Measurements from ENCODE around the gene NAA16. TPM values are rescaled to one million over a fixed set of nuclear protein-coding genes. Genes with fewer than 3 reads are reported as not detected.

Gene NAA16
- total RNA-seq, 1 donor, result 8.3 TPM

DNA sequence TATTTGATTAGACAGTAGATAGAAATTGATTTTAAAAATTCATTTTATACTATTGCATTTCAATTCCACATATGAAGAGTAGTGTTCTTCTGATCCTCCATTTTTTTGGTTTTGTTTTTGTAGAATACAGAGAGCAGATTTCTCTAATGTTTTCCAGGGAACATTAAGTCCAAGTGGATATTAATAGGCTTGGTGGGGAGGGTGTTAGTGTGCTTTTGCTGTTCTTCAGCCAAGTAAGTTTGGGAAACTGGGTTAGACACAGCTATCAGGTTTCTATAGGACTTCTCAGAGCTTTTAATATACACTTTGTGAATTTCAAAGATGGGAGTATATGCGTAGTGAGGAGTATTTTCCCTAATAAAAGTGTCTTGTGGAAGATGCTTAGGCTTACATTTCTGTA is 21.8 kb downstream of the NAA16 start:
- H3K79me2 ChIP-seq (ENCODE audit: insufficient read depth, low read length), result no peaks in the 10 kb centered on the region
- H3K4me1 ChIP-seq (ENCODE audit: insufficient read depth, low read length), result no peaks in the 10 kb centered on the region
- no peaks in the 10 kb centered on the region for H3K9me3 ChIP-seq (ENCODE audit: low read depth, low read length)
- H3K4me2 ChIP-seq (ENCODE audit: insufficient read depth, low read length), result no peak overlapping the region
- H3K4me3 ChIP-seq (ENCODE audit: insufficient read depth, low read length), result no peak overlapping the region
- no peaks in the 10 kb centered on the region for H3K27me3 ChIP-seq (ENCODE audit: insufficient read depth, low read length)
- TF ChIP-seq, protein P1, sequence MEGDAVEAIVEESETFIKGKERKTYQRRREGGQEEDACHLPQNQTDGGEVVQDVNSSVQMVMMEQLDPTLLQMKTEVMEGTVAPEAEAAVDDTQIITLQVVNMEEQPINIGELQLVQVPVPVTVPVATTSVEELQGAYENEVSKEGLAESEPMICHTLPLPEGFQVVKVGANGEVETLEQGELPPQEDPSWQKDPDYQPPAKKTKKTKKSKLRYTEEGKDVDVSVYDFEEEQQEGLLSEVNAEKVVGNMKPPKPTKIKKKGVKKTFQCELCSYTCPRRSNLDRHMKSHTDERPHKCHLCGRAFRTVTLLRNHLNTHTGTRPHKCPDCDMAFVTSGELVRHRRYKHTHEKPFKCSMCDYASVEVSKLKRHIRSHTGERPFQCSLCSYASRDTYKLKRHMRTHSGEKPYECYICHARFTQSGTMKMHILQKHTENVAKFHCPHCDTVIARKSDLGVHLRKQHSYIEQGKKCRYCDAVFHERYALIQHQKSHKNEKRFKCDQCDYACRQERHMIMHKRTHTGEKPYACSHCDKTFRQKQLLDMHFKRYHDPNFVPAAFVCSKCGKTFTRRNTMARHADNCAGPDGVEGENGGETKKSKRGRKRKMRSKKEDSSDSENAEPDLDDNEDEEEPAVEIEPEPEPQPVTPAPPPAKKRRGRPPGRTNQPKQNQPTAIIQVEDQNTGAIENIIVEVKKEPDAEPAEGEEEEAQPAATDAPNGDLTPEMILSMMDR (IDR thresholded peaks at IDR 0.05; ENCODE audit: extremely low read depth, low read depth, low read length), result no peak
- H3K36me3 ChIP-seq (ENCODE audit: insufficient read depth, low read length), result no peaks in the 10 kb centered on the region
- no peak overlapping the region for H3K27ac ChIP-seq (ENCODE audit: low read depth, low read length)
- no peak for DNase-seq (ENCODE audit: insufficient read length, low spot score, missing footprints)
- no peak overlapping the region for H2AFZ ChIP-seq (ENCODE audit: low read length)
- H4K20me1 ChIP-seq (ENCODE audit: insufficient read depth, low read length), result no peaks in the 10 kb centered on the region

DNA sequence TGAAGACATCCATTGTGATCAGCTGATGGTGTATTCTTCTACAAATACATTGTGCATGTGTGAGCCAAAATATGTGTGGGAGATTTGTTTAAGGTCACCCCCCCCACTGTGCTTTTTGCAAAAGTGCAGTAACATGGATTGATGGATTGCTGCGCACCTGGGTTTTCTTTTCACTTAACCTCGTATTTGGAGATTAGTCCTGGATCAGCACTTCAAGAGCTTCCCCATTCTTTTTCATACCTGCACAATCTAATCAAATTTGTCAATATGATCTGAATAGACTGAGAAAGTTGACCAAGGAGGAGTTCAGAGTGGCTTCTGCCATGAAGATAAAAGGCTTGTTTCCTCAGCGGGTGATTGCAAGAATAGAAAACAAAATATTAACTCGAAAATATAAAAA is 23.7 kb downstream of the NAA16 start:
- no peaks in the 10 kb centered on the region for H3K79me2 ChIP-seq (ENCODE audit: insufficient read depth, low read length)
- H4K20me1 ChIP-seq (ENCODE audit: insufficient read depth, low read length), result no peaks in the 10 kb centered on the region
- TF ChIP-seq, protein P1 (IDR thresholded peaks at IDR 0.05; ENCODE audit: extremely low read depth, low read depth, low read length), result no peak

DNA sequence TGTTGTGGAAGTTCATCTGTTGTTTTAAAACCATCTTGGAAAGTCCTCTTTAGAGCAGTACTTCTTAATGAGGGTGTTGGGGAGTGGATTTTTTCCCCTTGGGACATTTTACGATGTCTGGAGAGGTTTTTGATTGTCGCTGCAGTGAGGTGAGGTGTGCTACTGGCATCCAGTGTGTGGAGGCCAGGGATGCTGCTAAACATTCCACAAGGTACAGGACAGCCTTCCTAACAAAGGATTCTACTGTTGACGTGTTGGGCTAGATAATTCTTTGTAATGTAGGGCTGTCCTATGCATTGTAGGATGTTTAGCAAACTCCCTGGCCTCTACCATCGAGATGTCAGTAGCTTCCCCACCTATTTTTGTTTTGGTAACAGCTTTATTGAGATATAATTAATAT is 33.3 kb downstream of the NAA16 start:
- Histone ChIP-seq H3K36me3 (ENCODE audit: insufficient read depth, low read length) (peaks cover 8% of the 10 kb centered on the region), H3K4me3 (ENCODE audit: insufficient read depth, low read length) (no peak overlapping the region), H3K4me1 (ENCODE audit: insufficient read depth, low read length) (no peaks in the 10 kb centered on the region), H2AFZ (ENCODE audit: low read length) (no peak overlapping the region), H4K20me1 (ENCODE audit: insufficient read depth, low read length) (no peaks in the 10 kb centered on the region), H3K4me2 (ENCODE audit: insufficient read depth, low read length) (no peak overlapping the region), H3K27me3 (ENCODE audit: insufficient read depth, low read length) (no peaks in the 10 kb centered on the region), H3K9me3 (ENCODE audit: low read depth, low read length) (no peaks in the 10 kb centered on the region), H3K79me2 (ENCODE audit: insufficient read depth, low read length) (peaks cover 5% of the 10 kb centered on the region), H3K27ac (ENCODE audit: low read depth, low read length) (no peak overlapping the region)
- TF ChIP-seq, protein P1 (IDR thresholded peaks at IDR 0.05; ENCODE audit: extremely low read depth, low read depth, low read length), result no peak
- no peak for DNase-seq (ENCODE audit: insufficient read length, low spot score, missing footprints)

More for the DNA sequence above, 23.7 kb downstream of the NAA16 start:
- Histone ChIP-seq H3K4me3 (ENCODE audit: insufficient read depth, low read length) (no peak overlapping the region), H3K27me3 (ENCODE audit: insufficient read depth, low read length) (no peaks in the 10 kb centered on the region), H2AFZ (ENCODE audit: low read length) (no peak overlapping the region), H3K4me2 (ENCODE audit: insufficient read depth, low read length) (no peak overlapping the region), H3K27ac (ENCODE audit: low read depth, low read length) (no peak overlapping the region), H3K36me3 (ENCODE audit: insufficient read depth, low read length) (peaks cover 5% of the 10 kb centered on the region), H3K9me3 (ENCODE audit: low read depth, low read length) (no peaks in the 10 kb centered on the region), H3K4me1 (ENCODE audit: insufficient read depth, low read length) (no peaks in the 10 kb centered on the region)
- no peak for DNase-seq (ENCODE audit: insufficient read length, low spot score, missing footprints)

GRCh38 chr13:41345165-41345913 is 34.3 kb downstream of the NAA16 start:
- H3K4me3 ChIP-seq (ENCODE audit: insufficient read depth, low read length), result no peak overlapping the region
- H3K27me3 ChIP-seq (ENCODE audit: insufficient read depth, low read length), result no peaks in the 10 kb centered on the region
- no peak overlapping the region for H3K27ac ChIP-seq (ENCODE audit: low read depth, low read length)
- DNase-seq (ENCODE audit: insufficient read length, low spot score, missing footprints), result no peak
- peaks cover 5% of the 10 kb centered on the region for H3K79me2 ChIP-seq (ENCODE audit: insufficient read depth, low read length)
- no peak overlapping the region for H3K4me2 ChIP-seq (ENCODE audit: insufficient read depth, low read length)
- no peaks in the 10 kb centered on the region for H3K4me1 ChIP-seq (ENCODE audit: insufficient read depth, low read length)
- TF ChIP-seq, protein P1 (IDR thresholded peaks at IDR 0.05; ENCODE audit: extremely low read depth, low read depth, low read length), result no peak
- H4K20me1 ChIP-seq (ENCODE audit: insufficient read depth, low read length), result no peaks in the 10 kb centered on the region
- no peak overlapping the region for H2AFZ ChIP-seq (ENCODE audit: low read length)
- H3K36me3 ChIP-seq (ENCODE audit: insufficient read depth, low read length), result peaks cover 5% of the 10 kb centered on the region
- no peaks in the 10 kb centered on the region for H3K9me3 ChIP-seq (ENCODE audit: low read depth, low read length)
